ENCODE data around the gene FSIP1. TPM values are rescaled to one million over a fixed set of nuclear protein-coding genes. Genes with fewer than 3 reads are reported as not detected.

FSIP1 gene
- total and polyA plus RNA-seq, 9 of the 15 experiments (the other 6 are each of a cell fraction or from before 2014, with no cell fraction given): 0.07 to 0.51 (median 0.29) TPM

GRCh38 chr15:39792025-39792843 lies 9.6 kb upstream of the FSIP1 start (continued):
- TF ChIP-seq, protein P1, sequence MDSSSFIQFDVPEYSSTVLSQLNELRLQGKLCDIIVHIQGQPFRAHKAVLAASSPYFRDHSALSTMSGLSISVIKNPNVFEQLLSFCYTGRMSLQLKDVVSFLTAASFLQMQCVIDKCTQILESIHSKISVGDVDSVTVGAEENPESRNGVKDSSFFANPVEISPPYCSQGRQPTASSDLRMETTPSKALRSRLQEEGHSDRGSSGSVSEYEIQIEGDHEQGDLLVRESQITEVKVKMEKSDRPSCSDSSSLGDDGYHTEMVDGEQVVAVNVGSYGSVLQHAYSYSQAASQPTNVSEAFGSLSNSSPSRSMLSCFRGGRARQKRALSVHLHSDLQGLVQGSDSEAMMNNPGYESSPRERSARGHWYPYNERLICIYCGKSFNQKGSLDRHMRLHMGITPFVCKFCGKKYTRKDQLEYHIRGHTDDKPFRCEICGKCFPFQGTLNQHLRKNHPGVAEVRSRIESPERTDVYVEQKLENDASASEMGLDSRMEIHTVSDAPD (CRISPR knock-in tag; IDR thresholded peaks at IDR 0.05): no peak
- TF ChIP-seq HNRNPH1 (optimal IDR thresholded peaks at IDR 0.05; ENCODE audit: low read depth, low read length): no peak
- TF ChIP-seq FOSL1 (tag; conservative IDR thresholded peaks at IDR 0.05): no peak

GRCh38 chr15:39789736-39790135 lies 7.1 kb upstream of the FSIP1 start:
- in situ Hi-C loops (cut with MboI): loop anchor here (5.0 to 25.0 kb wide), 2 partner anchors 133 to 223 kb away; partner anchors contain the start of gene GPR176

More at GRCh38 chr15:39789736-39790135, 7.1 kb upstream of the FSIP1 start:
- no peak for TF ChIP-seq TCF7 (IDR thresholded peaks at IDR 0.05; ENCODE audit: borderline replicate concordance)
- TF ChIP-seq ARNT (IDR thresholded peaks at IDR 0.05): no peak
- no peak for TF ChIP-seq ZNF217 (CRISPR knock-in tag; IDR thresholded peaks at IDR 0.05)
- TF ChIP-seq DNMT1 (IDR thresholded peaks at IDR 0.05): no peak
- TF ChIP-seq ZNF79 (CRISPR knock-in tag; IDR thresholded peaks at IDR 0.05; ENCODE audit: low read depth): no peak
- TF ChIP-seq FOXJ3 (CRISPR knock-in tag; IDR thresholded peaks at IDR 0.05): no peak
- no peak for TF ChIP-seq FOXK1 (CRISPR knock-in tag; IDR thresholded peaks at IDR 0.05; ENCODE audit: borderline replicate concordance)
- TF ChIP-seq ZNF445 (CRISPR knock-in tag; IDR thresholded peaks at IDR 0.05; ENCODE audit: low read depth): no peak
- no peak for TF ChIP-seq PHF8 (IDR thresholded peaks at IDR 0.05; ENCODE audit: borderline replicate concordance, low read length)
- Histone ChIP-seq H3K27ac (ENCODE audit: extremely low read depth, low read depth, low read length) (no peak overlapping the region), H3K36me3 (ENCODE audit: control insufficient read depth, insufficient read depth, low read length) (no peaks in the 10 kb centered on the region), H3K9me3 (replicated peaks; ENCODE audit: control insufficient read depth, insufficient read depth, low read depth, low read length) (no peaks in the 10 kb centered on the region), H3K27me3 (ENCODE audit: control insufficient read depth in 2 of 2, insufficient read depth in 2 of 2, low read length in 2 of 2) (no peaks in the 10 kb centered on the region), H2AFZ (ENCODE audit: low read depth, low read length) (no peak overlapping the region), H3K4me2 (ENCODE audit: insufficient read depth, low read length) (no peak overlapping the region), H4K20me1 (replicated peaks; ENCODE audit: control insufficient read depth, insufficient read depth, low read length) (no peaks in the 10 kb centered on the region), H3K4me3 (no peak overlapping the region), H3K4me1 (replicated peaks in 1 of 2; ENCODE audit: control insufficient read depth in 2 of 2, insufficient read depth in 2 of 2, low read length in 2 of 2) (no peaks in the 10 kb centered on the region; a peak in 3 of 5 replicates), H3K9ac (ENCODE audit: insufficient read depth in 1 of 2, low read depth in 2 of 2, low read length in 2 of 2) (no peak overlapping the region), H3K9me1 (ENCODE audit: control insufficient read depth, insufficient read depth, low read length) (no peaks in the 10 kb centered on the region), H3K79me2 (ENCODE audit: control insufficient read depth, insufficient read depth, low read length) (no peaks in the 10 kb centered on the region)
- intact Hi-C loops (cut with micrococcal nuclease): loop anchor here (5.0 kb wide), 4 partner anchors 138 to 483 kb away; no protein-coding TSS in a partner anchor
- no peak for ATAC-seq
- CTCF ChIA-PET (ENCODE audit: low intra/inter-chr PET ratio): interaction anchor here (4.6 kb wide), 1 partner anchor 485 kb away, joined by 22 read pairs; no protein-coding TSS in a partner anchor
- no peak for DNase-seq (ENCODE audit: extremely low read depth in 1 of 4, low spot score in 3 of 4)
- no TSS peak for BruUV-seq (replicated peaks)
- no peak for FAIRE-seq
- POLR2A ChIA-PET: no interaction called here
- 45% methylated on average over 4 of the region's 4 CpGs for WGBS (ENCODE audit: insufficient coverage, low coverage, missing lambda C conversion rate)

Measured in K562 (cell line).